CD4-positive, alpha-beta T cell treated with Interleukin-4 for 1 hour (primary cell): Measurements from ENCODE around the gene ACOT11.

Source experiments
- DNase-seq, 2 donors: peaks; one replicate each; pipeline ENCODE4 v3.0.0-alpha.2; 2020 to 2022

Gene ACOT11

DNA sequence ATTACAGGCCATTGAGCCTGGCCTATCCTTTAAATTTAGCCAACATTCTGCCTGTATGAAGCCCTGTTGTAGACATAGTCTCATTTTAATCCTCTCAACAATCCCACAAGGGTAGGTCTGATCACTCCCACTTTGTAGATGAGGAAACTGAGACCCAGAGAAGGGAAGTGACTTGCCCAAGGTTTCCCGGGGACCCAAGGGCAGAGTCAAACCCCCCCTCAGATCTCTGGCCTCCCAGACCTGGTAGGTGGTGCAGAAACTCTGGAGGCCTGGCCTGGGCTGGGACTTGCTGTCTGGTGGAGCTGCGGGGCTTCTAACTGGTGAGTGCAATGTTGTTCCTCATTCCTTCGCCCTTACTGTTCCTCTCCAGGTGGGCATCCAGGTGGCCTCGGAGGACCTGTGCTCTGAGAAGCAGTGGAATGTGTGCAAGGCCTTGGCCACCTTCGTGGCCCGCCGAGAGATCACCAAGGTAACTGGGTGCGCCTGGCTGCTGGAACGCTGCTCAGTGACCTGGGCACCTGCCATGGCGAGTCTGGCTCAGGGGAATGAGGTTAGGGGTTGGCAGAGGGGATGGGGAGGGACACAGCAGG is 45.6 kb downstream of the ACOT11 start:
- DNase-seq = no peak

DNA sequence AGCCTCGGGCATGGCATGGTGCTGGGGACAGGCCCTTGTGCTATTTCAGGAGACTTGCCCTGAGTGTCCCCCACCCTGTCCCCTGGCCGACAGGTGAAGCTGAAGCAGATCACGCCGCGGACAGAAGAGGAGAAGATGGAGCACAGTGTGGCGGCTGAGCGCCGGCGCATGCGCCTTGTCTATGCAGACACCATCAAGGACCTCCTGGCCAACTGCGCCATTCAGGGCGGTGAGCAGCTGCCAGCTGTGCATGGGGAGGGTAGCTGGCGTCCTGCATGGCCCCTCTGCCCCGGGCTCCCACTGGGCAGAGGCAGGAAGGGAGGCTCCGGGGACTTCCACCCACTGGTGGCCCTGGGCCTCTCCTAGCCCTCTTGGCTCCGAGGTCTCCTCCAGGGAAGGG is 46.4 kb downstream of the ACOT11 start:
- DNase-seq = no peak

DNA sequence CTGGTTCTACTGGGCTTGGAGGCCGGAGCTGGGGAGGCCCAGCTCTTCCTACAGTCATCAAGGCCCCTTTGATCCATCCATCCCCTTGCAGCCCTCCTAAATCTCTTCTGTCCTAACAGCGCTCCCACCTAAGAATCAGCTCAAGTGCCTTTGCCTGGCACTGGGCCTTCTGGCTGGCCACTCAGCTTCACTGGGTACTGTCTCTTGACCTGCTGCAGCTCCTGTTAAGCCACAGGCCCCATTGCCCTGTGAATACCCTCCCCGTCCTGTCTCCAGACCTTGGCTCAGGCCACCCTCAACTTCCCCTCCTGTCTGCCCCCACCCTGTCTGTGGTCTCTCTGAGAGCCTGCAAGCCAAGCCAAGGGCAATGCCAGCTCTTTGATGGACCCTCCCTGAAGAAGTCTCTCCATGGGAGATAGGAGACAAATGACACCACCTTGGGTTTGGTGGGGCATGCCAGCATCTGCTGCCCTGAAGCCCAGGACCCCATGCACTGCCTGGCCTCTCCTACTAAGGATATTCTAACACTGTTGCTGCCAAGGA is 48.0 kb downstream of the ACOT11 start:
- no peak for DNase-seq

DNA sequence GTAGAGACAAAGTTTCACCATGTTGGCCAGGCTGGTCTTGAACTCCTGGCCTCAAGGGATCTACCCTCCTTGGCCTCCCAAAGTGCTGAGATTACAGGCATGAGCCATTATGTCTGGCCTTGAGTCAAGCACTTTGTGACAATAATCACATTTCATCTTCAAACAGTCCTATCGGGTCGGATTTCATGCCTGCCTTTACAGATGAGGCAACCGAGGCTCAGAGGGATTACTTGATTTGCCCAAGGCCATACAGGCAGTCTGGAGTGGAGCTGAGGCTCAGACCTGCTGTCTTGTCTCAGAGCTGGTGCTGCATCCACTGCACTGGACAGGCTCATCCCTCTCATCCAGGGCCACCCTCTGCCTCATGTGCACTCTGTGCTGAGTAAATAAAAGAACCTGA is 48.7 kb downstream of the ACOT11 start:
- DNase-seq = no peak

DNA sequence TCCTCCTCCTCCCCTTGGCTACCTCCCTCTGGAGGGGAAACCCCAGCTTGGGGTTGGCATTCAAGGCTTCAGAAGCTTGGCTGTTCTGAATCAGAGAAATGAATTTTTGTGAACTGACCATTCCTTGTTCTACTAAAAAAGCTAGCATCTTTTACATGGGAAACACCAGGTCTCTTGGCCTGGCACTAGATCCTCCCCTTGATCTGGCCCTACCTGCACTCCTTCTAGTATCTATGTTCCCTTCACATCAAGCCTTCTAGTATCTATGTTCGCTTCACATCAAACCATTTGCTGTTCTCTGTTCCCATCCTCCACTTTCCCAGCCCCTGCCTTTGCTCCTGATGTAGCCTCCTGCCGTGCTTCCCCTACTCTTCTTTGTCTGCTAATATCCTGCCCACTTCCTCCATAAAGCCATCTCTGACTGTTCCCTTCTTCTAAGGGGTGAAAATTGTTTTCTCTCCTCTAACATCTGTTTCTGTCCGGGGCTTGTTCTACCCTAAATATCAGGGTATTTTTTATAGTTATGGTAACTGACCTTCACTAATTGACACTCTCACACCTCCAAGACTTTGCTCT is 49.5 kb downstream of the ACOT11 start:
- no peak for DNase-seq

DNA sequence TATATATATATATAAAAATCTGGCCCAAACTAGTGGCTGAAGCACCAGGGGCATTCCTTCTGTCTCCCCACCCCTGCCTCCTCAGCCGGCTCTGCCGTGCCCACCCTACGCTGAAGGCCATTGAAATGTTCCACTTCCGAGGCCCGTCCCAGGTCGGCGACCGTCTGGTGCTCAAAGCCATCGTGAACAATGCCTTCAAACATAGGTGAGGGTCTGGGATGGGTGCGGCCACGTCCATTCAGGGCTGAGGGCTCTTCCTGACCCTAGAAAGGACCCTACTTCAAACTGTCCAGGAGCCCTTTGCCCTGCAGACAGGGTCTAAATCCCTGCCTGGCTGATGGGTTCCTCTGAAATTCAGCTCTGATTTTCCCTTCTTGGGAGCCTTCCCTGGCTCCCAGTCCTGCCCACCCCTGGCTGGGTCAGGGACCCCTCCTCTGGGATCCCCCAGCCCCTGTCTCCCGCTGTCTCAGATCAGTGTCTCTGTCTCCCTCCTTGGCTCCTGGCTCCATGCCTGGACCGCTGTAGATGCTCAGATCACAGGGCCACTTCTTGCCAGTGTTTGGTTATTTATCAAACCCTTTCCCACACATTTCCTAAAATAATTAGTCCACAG is 51.3 kb downstream of the ACOT11 start:
- DNase-seq = no peak

DNA sequence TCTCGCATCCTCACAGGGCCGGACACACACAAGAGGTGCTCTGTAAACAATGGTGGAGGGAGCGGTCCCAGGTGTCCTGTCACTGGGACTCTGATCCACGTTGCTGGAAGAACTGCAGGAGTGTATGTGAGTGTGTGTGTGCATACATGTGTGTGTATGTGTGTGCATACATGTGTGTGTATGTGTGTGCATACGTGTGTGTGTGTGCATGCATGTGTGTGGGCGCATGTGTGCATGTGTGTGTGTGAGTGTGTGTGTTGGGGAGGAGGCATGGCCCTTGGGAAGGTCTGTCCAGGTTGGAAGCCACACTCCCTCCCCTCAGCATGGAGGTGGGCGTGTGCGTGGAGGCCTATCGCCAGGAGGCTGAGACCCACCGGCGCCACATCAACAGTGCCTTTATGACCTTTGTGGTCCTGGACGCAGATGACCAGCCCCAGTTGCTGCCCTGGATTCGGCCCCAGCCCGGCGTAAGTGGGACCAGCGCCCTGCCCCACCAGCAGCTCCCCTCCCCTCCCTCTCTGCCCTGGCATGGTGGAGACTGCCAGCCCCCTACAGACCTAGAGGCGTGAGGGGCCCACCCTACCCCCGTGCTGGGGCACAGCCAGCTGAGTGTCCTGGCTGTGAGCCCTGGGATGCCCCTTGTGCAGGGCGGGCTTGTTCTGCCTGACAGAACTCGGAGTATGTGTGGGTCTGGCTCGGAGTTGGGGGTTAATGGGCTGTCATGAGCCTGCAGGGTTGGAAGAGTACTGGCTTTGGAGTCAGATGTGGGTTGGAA is 53.1 kb downstream of the ACOT11 start:
- DNase-seq = no peak

DNA sequence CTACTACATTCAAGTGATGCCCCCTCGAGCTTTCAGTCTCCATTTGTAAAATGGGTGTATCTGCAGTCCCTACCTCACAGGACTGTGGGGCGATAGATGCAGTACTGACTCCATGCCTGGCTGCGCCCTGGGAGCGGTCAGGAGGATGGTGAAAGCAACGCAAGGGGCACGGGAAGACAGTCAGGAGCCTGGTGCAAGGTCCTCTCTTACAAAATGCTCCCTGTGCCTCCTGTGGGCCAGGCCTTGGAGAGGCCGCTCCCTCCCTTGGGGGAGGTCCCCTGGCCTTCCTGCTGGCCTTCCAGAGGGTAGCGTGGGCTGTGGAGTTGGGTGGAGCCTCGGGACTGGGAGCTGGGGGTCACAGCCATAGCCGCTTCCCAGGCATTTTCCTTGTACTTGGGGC is 53.7 kb downstream of the ACOT11 start:
- no peak for DNase-seq

DNA sequence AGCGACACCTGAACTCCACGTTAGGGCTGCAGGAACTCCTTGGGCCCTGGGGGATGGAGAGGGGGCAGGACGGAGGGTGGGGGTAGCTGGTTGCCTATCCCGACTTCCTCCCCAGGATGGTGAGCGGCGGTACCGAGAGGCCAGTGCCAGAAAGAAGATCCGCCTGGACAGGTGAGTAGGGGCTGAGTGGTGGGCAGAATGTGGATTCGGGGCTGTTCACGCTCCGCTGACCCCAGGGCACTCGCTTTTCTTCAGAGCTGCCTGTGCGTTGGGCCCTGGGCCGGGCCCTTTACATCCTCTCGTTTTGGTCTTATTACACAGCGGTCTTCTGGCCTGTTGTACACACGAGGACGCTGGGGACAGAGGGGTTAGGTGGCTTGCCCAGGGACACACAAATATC is 54.5 kb downstream of the ACOT11 start:
- no peak for DNase-seq

DNA sequence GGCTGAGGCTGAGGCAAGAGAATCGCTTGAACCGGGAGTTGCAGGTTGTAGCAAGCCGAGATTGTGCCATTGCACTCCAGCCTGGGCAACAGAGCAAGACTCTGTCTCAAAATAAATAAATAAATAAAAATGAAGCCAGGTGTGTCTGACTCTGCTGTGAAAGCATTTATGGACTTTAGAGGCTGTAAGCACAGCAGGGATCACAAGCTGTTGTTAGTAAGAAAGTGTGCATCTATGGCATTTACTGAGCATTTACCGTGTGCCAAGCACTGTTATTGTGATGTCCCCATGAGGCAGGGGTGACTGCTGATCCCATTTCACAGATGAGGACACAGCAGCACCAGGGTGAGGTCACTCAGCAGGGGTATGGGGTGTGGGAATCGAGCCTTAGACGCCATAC is 55.2 kb downstream of the ACOT11 start:
- DNase-seq = no peak

DNA sequence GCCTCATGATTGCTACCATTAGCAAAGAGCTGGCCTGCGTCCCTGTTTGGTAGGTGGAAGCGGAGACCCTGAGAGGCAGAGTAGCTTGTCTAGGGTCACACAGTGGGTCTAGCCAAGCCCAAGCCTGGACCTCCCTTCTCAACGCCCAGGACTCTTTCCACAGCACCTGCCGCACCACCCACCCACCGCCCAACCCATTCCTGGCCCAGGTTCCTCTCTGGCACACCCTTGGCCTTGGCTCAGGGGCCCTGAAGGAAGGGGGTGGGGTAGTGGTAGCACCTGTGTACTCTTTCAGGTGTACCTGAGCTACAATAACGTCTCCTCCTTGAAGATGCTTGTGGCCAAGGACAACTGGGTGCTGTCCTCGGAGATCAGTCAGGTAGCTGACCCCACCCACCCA is 56.0 kb downstream of the ACOT11 start:
- DNase-seq = no peak

DNA sequence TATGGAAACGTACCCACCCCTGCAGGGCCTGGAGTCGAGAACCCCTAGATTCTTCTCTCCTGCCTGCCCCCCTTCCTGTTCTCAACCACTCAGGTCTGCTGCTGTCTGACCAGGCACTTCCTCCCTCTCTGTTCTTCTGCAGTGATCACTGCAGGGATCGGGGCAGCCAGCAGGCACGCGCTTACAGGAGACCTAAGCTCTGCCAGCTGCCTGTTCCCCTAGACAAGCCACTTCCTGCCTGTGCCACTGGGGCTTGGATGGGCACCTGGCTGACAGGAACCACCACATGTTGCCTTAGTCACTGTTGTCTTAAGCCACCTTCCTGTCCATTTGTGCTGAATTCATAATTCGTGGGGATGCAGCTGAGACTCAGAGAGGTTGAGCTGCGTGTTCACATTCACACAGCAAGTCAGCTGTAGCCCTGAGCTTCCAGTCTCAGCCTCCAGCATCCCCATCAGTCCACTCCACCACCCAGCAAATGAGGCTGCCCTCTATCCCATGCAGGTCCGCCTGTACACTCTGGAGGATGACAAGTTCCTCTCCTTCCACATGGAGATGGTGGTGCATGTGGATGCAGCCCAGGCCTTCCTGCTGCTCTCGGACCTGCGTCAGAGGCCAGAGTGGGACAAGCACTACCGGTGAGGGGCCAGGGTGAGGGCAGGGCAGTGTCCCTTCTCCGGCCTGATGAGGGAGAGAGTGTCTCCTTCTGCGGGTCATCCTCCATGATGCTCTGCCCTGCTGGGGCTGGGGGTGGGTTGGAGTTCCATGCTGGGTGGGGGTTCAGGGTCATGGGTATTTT is 56.7 kb downstream of the ACOT11 start:
- peak in 1 of 2 donors; percentile 14 for DNase-seq

DNA sequence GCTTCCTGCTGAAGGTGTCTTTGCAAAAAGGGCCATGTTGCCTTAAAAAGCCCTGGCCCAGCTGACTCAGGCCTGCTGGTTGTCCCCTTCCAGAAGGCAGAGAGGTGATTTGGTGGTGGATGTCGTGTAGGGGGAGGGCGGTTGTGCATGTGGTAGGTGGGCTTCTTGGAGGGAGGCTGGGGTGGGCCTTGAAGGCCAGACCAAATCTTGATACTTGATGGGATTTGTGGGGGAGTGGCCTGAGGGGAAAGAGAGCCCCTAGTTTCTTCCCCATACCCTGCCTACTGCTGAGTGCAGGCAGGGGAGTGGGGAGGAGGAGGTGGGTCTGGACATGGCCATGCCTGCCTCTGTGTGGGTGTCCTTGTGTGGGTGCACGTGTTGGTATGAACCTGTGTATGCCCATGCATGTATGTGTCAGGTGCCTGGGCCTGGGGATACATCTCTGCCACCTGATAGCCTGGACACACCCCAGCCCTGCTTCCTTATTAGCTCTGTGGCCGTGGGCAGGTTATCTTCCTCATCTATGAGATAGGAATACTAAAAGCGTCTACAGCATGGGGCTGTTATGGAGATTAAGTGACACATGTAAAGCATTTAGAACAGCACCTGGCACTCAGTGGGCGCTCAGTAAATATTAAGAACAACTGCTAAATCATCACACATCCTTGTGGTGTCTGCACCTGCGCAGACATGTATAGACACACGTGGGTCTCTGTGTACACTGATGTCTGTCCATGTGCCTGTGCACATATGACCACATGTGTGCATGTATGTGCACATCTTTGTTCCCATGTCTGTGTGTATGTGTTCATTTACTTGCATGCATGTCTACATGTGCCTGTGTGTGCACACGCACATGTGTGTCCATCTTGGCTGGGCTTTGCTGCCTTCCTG is 58.3 kb downstream of the ACOT11 start:
- no peak for DNase-seq

DNA sequence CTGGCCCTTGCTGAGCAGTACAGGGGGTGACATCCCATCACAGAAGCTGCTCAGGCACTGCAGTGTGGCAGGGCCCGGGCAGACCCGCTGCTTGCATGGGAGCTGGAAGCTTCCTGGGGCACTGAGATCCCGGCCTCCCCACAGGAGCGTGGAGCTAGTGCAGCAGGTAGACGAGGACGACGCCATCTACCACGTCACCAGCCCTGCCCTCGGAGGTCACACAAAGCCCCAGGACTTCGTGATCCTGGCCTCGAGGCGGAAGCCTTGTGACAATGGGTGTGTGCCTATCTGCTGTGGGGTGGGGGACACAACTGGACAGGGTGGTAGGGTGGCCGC is 58.9 kb downstream of the ACOT11 start:
- no peak for DNase-seq

DNA sequence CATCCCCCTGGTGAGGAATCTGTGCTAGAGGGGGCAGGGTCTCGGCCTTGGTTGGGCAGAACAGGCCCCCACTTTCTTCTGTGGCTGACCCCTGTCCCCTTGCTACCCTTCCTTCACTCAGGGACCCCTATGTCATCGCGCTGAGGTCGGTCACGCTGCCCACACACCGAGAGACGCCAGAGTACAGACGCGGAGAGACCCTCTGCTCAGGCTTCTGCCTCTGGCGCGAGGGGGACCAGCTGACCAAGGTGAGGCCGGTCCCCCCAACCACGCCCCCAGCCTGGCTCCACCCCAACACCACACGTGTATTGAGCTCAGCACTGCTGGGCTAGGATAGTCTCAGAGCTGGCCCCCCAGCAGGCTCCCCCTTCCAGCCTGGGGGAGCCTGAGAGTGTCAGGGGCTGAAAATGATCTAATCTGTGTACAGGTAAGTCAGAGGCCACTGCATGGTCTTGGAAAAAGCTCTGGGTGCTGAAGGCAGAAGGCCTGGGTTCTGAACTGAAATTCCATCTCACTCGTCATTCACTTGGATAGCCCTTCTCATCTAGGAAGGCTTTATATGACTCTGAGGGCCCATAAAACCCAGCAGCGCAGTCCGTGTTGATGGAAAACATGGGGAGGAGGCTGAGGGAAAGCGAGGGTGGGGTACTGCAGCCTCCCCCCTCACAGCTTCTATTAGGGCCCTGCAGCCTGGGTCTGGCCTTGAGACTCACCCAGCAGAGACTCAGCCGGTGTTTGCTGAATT is 60.0 kb downstream of the ACOT11 start:
- no peak for DNase-seq

DNA sequence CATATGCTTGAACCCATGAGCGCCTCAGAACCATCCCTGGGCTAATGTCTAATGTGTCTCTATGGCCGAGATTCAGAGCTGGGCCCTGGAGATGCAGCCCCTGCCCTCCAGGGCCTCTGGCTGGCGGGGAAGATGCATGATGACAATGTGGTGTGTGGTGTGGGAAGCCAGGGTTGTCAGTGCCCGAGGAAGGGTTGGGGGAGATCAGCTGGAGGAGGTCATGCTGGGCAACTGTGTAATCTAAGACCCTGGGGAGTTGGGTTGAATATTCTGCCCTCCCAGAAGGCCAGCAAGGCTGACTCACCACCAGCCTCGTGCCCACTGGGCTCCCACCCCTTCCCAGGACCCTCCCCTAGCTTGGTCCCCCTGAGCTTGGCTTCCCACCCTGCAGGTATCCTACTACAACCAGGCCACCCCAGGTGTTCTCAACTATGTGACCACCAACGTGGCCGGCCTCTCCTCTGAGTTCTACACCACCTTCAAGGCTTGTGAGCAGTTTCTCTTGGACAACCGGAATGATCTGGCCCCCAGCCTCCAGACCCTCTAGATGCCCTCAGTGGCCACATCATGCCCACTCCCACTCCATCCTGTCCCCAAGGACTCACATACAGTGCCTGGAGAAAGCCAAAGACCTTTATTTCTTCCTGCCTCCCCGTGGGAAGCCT is 60.7 kb downstream of the ACOT11 start:
- no peak for DNase-seq

DNA sequence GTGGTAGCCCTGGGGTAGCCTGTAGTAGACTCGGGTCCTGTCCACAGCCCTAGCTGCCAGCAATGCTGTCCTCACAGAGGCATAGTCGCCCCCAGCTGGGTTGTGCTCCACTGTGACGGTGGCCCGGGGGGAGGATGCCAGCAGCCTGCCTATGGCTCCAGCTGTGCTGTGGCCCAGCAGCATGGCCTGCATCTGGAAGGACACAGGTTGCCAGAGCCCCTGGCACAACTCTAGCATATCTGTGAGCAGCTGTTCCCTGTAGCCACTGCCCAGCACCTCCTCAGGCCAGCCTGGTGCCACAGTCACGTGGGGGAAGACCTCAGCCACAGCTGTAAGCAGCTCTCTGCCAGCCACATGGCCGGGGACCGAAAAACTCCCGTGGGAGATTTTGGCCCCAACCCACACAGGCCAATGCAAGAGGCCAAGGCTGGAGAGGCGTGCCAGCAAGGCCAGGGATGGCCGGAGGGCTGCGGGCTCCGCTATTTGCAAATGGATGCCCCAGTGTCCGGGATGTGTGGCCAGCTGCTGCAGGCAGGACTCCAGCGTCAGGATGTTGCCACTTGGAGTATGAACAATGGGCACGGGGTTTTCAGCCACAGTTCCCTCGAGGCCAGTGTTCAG is 61.4 kb downstream of the ACOT11 start:
- DNase-seq = no peak

DNA sequence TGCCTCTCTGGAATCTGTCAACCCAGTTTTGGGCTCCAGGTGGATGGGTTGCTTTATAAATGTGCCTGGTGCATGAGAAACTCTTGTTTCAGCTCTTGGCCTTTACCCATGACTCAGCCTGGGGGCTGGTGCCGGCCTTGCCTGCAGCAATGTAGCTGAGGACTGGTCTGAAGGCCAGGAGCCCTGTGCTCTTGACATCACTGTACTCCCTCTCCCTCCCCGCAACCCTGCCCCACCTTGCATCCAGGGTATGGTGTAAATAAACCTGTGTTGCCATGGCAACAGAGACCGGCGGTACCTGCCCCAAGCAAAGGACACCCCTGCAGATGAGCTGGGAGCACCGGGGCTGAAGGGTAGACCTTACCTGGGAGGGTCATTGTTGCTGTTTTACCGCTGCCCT is 62.0 kb downstream of the ACOT11 start:
- DNase-seq = no peak

DNA sequence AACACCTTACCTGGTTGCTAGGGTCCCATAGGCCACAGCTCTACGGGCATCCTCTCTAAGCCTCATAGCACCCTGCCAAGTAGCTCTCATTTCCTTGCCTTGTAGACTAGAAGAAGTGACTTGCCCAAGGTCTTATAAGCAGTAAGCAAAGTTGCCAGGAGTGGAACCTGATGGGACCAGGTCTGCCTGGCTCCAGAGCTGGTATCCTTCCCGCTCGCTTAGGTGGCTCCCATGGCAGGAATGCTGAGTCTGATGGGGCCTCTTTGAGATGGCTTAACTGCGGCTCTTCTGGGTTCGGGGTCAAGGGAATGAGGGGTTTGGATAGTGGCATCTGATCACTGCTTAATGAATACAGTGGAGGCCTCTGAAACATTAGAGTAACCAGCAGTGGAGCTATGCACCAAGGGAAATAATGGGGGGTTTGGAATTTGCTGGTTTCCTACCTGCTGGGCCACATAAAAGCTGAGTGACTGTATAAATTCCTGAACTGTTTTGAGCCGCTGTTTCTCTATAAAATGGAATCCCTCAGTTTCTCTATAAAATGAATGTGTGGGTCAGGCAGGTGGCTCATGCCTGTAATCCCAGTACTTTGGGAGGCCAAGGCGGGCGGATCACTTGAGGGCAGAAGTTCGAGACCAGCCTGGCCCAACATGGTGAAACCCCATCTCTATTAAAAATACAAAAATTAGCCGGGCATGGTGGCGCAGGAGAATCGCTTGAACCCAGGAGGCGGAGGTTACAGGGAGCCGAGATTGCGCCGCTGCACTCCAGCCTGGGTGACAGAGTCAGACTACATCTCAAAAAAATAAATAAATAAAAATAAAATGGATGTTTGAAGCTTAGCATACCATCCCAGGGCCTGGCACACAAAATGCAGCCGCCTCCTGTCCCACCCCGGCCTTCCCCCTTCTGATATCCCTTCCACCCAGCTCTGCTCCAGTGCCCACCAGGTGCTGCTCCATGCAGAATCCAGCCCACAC is 62.9 kb downstream of the ACOT11 start:
- DNase-seq = no peak
